GM20431 (cell line): ENCODE measurements around the gene ACACA.

Experiments
- in situ Hi-C: fragments of 300-500 bp; cut with MseI, MboI; formaldehyde crosslinking; loops from one replicate; pipeline ENCODE4 v1.15.0; 2020; ENCODE audit warnings: low sequenced_read_pairs; ENCODE audit not compliant: unreplicated experiment

The ACACA gene

DNA sequence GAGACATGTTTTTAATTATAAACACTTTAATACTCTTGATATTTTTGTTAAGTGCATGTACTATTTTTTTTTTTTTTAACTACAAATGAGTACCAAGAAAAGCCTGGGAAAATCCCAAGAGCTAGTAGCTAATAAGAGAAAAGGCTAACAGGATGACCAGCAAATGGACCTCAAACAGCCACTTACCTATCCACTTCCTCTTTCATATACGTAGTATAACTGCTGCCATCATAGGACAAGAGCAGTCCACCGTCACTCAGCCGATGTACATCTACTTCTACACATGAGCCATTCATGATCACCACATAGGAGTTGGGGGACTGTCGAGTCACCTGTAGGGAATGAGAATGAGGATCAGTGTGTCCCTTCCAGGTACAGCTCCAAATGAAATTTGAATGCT, 158.8 kb downstream of the ACACA start:
- in situ Hi-C loops: no loop called here

- in situ Hi-C loops: no loop called here
Measured at GRCh38 chr17:37246085-37246484, 160.6 kb downstream of the ACACA start.

- in situ Hi-C loops: no loop called here
Measured at GRCh38 chr17:37240381-37240780, 166.3 kb downstream of the ACACA start.

- in situ Hi-C loops: no loop called here
Measured at GRCh38 chr17:37239690-37240334, 166.8 kb downstream of the ACACA start.

GRCh38 chr17:37234106-37234505, 172.5 kb downstream of the ACACA start:
- in situ Hi-C loops: no loop called here

- in situ Hi-C loops: no loop called here
Measured at GRCh38 chr17:37233036-37233435, 173.6 kb downstream of the ACACA start.

DNA sequence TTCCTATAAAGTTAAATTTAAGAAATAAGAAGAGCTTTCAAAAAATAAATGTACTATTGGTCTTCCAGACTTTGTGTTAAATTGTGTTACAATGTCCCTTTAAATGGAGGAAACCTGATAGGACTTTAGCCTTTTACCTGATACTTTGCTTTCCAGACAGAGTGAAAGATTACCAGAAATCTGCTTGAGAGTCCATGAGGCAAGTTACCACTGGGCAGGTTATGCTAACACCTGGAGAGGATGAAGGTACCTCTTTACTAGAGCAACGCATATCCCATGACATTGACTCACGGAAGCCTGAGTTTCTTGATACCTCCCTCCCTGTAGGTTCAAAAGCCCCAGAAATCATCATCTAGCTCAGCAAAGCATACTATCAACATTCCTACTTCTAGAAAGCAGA, 174.7 kb downstream of the ACACA start:
- in situ Hi-C loops: no loop called here

DNA sequence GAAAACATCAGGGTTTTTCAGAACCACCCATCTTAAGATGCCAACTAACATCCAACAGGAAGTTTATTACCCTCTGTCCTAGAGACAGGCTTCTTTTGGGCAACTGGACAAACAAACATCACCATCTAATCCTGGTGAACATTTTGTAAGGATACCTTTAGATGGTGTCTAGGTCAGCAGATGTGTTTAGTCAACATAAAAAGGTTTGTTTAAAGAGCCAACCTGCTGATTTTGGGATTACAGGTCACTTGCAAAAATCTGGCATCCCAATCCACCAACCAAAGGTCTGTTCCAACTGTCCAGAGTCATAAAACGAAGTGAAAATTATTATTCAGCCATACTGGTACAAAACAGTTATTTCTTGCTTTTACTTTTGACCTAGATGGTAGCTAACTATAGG, 176.0 kb downstream of the ACACA start:
- in situ Hi-C loops: no loop called here

DNA sequence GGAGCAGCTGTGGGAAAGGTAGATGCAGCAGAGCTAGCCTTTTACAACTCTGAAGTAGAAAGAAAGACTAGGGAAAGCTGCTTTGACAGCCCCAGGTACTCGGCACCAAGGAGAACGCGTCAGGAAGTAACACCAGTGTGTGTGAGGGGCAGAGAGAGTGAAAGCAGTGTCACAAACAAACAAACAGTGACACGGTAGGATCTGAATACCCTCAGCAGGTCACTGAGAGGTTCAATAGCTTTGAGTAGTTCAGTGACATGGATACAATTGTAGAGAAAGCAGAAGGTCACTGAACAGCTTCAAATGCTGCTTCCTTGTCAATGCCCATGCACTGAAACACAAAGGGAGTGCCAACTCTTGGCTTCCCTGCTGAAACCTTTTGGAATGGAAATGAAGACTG, 181.2 kb downstream of the ACACA start:
- in situ Hi-C loops: no loop called here

DNA sequence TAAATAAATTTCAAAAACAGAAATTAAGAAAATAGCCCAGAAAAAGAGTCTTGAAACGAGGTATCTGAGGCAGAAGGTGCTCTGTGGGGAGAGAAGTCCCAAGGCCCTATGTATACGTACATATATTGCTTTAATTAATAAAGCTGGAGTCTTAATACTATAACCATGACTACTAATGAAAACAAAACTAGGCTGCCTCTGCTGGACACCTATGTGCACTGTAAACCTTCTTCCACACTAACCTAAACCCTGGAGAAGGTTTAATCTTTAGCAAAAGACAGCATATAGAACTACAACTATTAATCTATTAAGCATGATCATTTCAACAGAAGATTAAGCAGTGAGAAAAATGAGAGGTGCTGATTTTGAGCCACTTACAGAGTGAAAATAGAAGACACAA, 184.8 kb downstream of the ACACA start:
- in situ Hi-C loops: loop anchor here (25.0 kb wide), 1 partner anchor 585 kb away; no protein-coding TSS in a partner anchor

GRCh38 chr17:37220607-37220953, 186.1 kb downstream of the ACACA start:
- in situ Hi-C loops: loop anchor here (25.0 kb wide), 1 partner anchor 583 kb away; no protein-coding TSS in a partner anchor

DNA sequence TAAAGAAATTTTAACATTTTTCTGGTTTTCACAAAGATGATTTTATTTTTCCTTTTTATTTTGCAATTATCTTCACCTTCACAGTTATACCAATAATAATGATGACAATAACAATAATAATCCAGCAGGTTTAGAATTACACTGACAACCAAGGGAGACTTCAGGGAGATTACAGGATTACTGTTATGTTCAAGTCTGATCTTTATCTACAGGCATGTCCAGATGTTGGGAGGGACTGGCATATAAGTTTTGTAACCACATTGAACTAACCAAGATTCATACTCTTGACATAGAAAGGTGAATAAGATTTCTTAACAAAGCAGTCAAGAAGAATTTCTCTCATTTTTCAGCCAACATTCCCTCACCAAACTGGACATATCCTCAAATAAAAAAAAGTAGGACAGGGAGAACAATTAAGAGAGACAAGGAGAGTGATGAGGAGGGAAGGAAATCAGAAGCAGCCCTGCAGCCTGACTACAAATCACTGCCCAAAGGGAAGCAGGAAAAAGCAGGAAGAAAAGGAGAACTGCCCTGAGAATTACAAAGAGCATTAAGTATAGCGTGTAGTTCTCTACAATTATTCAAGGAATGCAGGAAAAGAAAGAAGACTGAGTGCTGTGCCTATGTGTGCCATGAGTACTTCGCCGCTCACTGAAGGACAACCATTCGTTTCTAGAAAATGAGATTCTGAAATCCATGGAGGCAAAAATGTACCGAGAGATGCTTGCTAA, 186.6 kb downstream of the ACACA start:
- in situ Hi-C loops: loop anchor here (25.0 kb wide), 1 partner anchor 583 kb away; no protein-coding TSS in a partner anchor

- in situ Hi-C loops: loop anchor here (25.0 kb wide), 1 partner anchor 582 kb away; no protein-coding TSS in a partner anchor
Measured at GRCh38 chr17:37218849-37219248, 187.8 kb downstream of the ACACA start.

DNA sequence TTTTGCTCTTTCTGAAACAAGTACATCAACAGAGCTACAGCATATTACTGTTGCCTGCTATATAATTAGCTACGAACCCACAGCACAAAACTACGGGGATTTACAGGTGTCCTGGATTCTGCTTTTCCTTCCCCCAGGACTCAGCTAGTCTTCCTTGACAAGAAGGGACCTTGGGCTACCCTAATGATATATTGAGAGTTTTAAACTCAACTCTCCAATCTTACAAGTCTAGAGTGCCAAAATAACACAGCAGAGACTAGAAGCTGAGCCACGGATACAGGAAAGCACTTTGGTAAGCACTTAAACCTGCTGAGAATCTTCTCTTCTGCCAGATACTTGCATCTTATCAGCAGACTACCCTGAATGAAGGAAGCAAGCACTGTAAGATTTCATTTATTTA, 192.2 kb downstream of the ACACA start:
- in situ Hi-C loops: loop anchor here (25.0 kb wide), 1 partner anchor 577 kb away; no protein-coding TSS in a partner anchor

- in situ Hi-C loops: loop anchor here (25.0 kb wide), 1 partner anchor 577 kb away; no protein-coding TSS in a partner anchor
Measured at GRCh38 chr17:37213927-37214326, 192.7 kb downstream of the ACACA start.

DNA sequence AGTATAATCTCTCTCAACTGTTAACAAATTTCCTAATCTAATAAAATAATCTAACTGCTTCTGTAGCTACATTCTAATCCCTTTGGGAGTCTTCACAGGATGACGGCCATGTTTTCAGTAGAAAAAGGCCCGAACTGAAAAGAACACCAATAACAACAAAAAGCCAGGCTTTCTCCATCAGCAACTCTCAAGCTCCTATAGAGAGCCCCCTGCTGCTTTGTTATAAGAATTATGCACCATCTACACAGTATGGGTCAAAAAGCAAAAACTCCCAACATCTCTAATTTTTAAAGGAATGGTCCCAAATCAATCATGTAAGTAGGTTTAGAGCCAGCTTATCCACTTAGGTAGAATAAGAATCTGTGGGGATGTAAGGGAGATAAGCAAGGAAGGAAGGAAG, 194.5 kb downstream of the ACACA start:
- in situ Hi-C loops: loop anchor here (25.0 kb wide), 1 partner anchor 575 kb away; no protein-coding TSS in a partner anchor

- in situ Hi-C loops: loop anchor here (25.0 kb wide), 1 partner anchor 574 kb away; no protein-coding TSS in a partner anchor
Measured at GRCh38 chr17:37211136-37211535, 195.5 kb downstream of the ACACA start.

- in situ Hi-C loops: loop anchor here (25.0 kb wide), 1 partner anchor 570 kb away; no protein-coding TSS in a partner anchor
Measured at GRCh38 chr17:37207103-37207502, 199.5 kb downstream of the ACACA start.

- in situ Hi-C loops: loop anchor here (25.0 kb wide), 1 partner anchor 569 kb away; no protein-coding TSS in a partner anchor
Measured at GRCh38 chr17:37206299-37206698, 200.3 kb downstream of the ACACA start.

GRCh38 chr17:37200497-37200896, 206.1 kb downstream of the ACACA start:
- in situ Hi-C loops: loop anchor here (25.0 kb wide), 1 partner anchor 563 kb away; no protein-coding TSS in a partner anchor

- in situ Hi-C loops: no loop called here
Measured at GRCh38 chr17:37197336-37197735, 209.3 kb downstream of the ACACA start.
